ENCODE measurements around the gene DEPDC4.
A peak's percentile ranks its signal among the peaks of the same experiment; 100 is the strongest.
"Not testable (repeated sequence)": the region's sequence is repeated elsewhere in the genome, so short reads cannot be mapped to it uniquely, and the experiment has no call there.

Gene DEPDC4

DNA sequence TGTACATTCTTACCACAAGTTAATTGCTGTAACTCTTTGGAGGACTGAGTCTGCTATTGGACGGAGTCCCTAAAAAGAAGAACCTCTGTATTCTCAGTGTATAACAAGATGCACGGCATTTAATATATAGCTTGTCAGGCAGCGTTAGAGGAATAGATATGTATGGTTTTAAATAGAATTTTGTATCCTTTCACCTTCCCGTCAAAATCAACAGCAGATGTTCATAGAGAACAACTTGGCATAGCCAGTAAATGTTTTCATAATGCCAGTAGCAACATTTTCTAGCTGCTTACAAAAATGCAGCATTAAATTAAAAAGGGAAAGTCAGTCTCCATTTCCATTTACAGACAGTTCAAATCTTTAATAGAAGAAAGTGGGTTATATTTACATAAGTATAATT, 6.9 kb upstream of the DEPDC4 start:
- H3K4me3 ChIP-seq (replicated peaks; ENCODE audit: low read depth, low read length), result no peak overlapping the region
- TF ChIP-seq, protein P1, sequence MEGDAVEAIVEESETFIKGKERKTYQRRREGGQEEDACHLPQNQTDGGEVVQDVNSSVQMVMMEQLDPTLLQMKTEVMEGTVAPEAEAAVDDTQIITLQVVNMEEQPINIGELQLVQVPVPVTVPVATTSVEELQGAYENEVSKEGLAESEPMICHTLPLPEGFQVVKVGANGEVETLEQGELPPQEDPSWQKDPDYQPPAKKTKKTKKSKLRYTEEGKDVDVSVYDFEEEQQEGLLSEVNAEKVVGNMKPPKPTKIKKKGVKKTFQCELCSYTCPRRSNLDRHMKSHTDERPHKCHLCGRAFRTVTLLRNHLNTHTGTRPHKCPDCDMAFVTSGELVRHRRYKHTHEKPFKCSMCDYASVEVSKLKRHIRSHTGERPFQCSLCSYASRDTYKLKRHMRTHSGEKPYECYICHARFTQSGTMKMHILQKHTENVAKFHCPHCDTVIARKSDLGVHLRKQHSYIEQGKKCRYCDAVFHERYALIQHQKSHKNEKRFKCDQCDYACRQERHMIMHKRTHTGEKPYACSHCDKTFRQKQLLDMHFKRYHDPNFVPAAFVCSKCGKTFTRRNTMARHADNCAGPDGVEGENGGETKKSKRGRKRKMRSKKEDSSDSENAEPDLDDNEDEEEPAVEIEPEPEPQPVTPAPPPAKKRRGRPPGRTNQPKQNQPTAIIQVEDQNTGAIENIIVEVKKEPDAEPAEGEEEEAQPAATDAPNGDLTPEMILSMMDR (IDR thresholded peaks at IDR 0.05; ENCODE audit: low read depth, low read length, missing control alignments), result no peak
- no peak for DNase-seq (ENCODE audit: extremely low read depth, low read depth)

DNA sequence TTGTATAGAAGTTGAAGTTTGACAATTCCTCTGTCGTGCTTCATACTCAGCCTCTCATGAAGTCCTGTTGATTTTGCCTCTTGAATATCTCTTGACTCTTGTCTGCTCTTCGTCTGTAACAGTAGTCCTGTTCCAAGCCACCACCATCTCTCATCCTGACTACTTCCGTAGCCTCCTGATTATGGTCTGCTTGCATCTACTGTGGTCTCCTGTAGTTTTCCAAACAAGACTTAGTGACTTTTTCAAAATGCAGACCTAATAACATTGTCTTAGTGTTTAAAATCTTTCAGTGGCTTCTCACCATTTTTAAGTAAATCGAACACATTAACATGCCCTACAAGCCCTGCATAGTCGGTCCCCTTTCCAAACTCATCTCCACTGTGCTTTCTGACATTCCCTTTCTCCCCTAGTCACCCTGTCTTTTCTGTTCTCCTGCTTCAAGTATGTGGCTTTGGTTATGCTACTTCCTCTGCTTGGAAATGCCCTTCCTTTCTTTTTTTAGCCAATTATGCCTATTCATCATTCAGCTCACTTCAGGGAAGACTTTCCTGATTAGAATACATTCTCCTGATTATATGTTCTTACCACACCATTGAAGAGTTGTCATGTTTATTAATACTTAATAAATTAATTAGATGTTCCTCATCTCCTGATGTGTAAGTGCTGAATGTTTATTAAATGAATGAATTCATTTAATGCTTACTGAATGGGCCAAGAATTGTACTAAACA, 2.1 kb upstream of the DEPDC4 start:
- TF ChIP-seq, protein P1 (IDR thresholded peaks at IDR 0.05; ENCODE audit: low read depth, low read length, missing control alignments), result no peak
- peak overlapping the region; percentile 85 for H3K4me3 ChIP-seq (replicated peaks; ENCODE audit: low read depth, low read length)
- DNase-seq (ENCODE audit: extremely low read depth, low read depth), result no peak

DNA sequence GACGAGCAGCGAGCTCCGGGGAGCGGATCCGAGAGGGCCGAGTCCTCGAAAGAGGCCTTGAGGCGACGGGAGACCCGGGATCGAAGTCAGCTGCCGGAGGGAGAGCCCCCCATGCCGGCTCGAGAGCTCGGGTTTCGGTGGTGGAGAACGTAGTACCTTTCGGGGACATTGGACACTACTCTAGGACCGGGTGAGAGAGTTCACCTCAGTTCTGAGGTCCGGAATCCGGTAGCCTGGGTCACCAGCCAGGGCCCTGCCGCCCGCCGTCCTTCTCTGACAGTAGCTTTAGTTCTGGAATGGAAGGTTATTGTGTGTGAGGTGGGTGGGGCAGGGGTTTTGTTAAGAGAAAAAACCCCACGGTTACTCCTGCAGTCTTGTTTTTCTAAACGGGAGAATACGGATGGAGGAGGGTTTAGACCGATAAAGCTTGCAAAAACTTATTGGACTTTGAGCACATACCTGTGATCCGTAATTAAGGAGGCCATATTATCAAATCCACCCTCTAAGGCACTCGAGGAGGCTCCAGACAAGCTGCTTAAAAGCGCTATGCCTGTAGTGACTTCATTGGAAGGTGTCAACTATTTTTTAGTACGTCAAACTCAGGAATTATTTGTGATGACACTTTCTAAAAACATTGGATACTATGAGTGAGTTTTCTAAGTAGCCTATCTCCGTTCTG, 863 bp upstream of the DEPDC4 start:
- H3K4me3 ChIP-seq (replicated peaks; ENCODE audit: low read depth, low read length), result peak overlapping the region; percentile 85
- TF ChIP-seq, protein P1 (IDR thresholded peaks at IDR 0.05; ENCODE audit: low read depth, low read length, missing control alignments), result no peak
- no peak for DNase-seq (ENCODE audit: extremely low read depth, low read depth)

DNA sequence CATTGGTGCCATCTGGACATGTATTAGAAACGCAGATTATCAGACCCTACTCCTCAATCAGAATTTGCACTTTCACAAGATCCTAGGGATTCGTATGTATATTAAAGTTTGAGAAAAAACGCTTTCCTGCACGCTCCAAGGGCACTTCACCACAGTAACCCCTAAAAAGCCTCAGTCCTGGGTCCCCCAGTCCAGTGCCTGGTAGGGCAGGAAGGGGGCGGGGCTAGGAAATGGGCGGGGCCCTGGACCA, 369 bp downstream of the DEPDC4 start:
- peak overlapping the region; percentile 85 for H3K4me3 ChIP-seq (replicated peaks; ENCODE audit: low read depth, low read length)
- DNase-seq (ENCODE audit: extremely low read depth, low read depth), result no peak
- TF ChIP-seq, protein P1 (IDR thresholded peaks at IDR 0.05; ENCODE audit: low read depth, low read length, missing control alignments), result no peak

DNA sequence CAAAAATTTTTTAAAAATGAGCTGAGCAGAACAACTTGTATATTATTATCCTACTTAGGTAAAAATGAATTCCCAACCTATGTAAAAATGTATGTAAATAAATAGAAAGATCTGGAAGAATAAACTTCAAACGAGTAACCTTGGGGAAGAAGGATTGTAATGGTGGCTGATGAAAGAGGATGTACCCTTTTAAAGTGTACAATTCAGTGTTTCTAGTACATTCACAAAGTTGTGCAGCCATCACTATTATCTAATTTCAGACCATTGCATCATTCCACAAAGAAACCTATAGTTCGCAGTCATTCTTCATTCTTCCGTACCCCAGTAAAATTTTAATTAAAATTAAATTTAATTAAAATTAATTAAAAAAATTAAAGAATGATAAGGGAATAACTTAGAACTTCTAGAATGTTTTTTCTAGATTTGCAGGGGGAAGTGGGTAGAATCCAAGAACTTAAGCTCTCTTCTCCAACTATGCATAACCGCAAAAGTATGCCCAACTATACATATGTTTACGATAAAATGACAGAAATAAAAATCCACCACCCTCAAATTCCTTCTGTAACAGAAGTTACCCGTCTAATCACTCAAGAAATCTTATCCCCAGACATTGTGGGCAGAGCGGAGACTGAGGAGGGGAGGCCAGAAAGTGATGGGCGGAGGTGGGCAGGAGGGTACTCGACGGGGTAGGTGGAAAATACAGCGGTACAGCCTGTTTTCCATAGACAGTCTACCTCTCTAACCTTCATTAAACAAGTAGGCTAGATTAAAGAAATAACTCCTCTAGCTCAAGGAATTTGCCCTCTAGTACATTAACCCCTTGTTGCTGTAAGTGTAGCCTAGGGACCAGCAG, 921 bp downstream of the DEPDC4 start:
- no peak for DNase-seq (ENCODE audit: extremely low read depth, low read depth)
- TF ChIP-seq, protein P1 (IDR thresholded peaks at IDR 0.05; ENCODE audit: low read depth, low read length, missing control alignments), result no peak
- peak overlapping the region; percentile 85 for H3K4me3 ChIP-seq (replicated peaks; ENCODE audit: low read depth, low read length)

DNA sequence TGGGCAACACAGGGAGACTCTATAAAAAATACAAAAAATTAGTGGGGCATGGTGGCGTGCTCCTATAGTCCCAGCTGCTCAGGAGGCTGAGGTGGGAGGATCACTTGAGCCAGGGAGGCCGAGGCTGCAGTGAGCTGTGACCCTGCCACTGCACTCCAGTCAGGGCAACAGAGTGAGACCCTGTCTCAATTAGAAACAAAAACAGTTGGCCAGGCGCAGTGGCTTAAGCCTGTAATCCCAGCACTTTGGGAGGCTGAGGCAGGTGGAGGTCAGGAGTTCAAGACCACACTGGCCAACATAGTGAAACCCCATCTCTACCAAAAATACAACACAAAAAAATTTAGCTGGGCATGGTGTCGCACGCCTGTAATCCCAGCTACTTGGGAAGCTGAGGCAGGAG, 1.8 kb downstream of the DEPDC4 start:
- DNase-seq (ENCODE audit: extremely low read depth, low read depth); H3K4me3 ChIP-seq (replicated peaks; ENCODE audit: low read depth, low read length): not testable (repeated sequence)

DNA sequence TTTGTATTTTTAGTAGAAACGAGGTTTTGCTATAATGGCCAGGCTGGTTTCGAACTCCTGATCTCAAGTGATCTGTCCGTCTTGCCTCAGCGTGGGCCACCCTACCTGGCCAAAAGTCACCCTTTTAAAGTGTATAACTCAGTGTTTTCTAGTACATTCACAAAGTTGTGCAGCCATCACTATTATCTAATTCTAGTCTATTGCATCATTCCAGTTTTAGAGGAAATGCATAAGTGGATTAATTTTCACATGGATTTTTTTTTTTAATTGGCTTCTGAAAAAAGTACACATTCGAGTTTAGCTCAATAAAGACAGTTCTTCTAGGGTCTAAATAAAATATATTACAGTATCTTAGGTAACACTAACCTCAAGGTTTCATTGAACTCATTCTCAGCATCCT, 3.7 kb downstream of the DEPDC4 start:
- no peak overlapping the region for H3K4me3 ChIP-seq (replicated peaks; ENCODE audit: low read depth, low read length)
- DNase-seq (ENCODE audit: extremely low read depth, low read depth), result no peak
- TF ChIP-seq, protein P1 (IDR thresholded peaks at IDR 0.05; ENCODE audit: low read depth, low read length, missing control alignments), result no peak

Data from HFF-Myc (cell line).